Left ventricle myocardium inferior (tissue), 1 donor: Measurements from ENCODE around the gene PNMA6F. TPM values are rescaled to one million over a fixed set of nuclear protein-coding genes. Genes with fewer than 3 reads are reported as not detected.

ENCODE experiments used
- DNase-seq: peaks from one replicate; pipeline ENCODE4 v3.0.0-alpha.2; 2020
- H3K27ac ChIP-seq: fragments of 200-600 bp; replicated peaks from 2 replicates; pipeline ENCODE4 v1.8.0; 2021
- H3K27me3 ChIP-seq: fragments of 200-600 bp; 2 replicates; pipeline ENCODE4 v1.8.0; 2021; ENCODE audit warnings: low read depth
- H3K36me3 ChIP-seq: fragments of 200-600 bp; 2 replicates; pipeline ENCODE4 v1.8.0; 2021
- H3K4me1 ChIP-seq: fragments of 200-600 bp; 2 replicates; pipeline ENCODE4 v1.8.0; 2021
- H3K4me3 ChIP-seq: fragments of 200-600 bp; 2 replicates; pipeline ENCODE4 v1.8.0; 2021; ENCODE audit warnings: mild to moderate bottlenecking, moderate library complexity
- H3K9me3 ChIP-seq: fragments of 200-600 bp; replicated peaks from 2 replicates; pipeline ENCODE4 v1.8.0; 2021
- intact Hi-C: fragments of 100-400 bp; cut with micrococcal nuclease; formaldehyde crosslinking; loops from one replicate; pipeline ENCODE4 v1.11.0; 2022
- long read RNA-seq: library from polyadenylated mRNA; unstranded; transcript quantifications from one replicate; pipeline ENCODE4 v2.0.0, GENCODE V29; 2021
- total RNA-seq: library from RNA; stranded (reverse); fragmentation: NEBNext Ultra II Directional; extraction: Animal tissue kit (Norgen Biotek cat#: 25700); gene quantifications from one replicate; pipeline ENCODE4 v1.2.1, GENCODE V29; 2021
- TF ChIP-seq, protein P1 (sequence below): fragments of 200-600 bp; IDR thresholded peaks from 2 replicates; pipeline ENCODE4 v1.8.0; 2021; ENCODE audit warnings: antibody characterized with exemption, mild to moderate bottlenecking, borderline replicate concordance
- donor health status: DM: no; HTN: yes; CAD: no; lungs with severe emphysema.

PNMA6F gene
- total RNA-seq, result not detected
- long read RNA-seq, result 0 reads

- TF ChIP-seq, protein P1, sequence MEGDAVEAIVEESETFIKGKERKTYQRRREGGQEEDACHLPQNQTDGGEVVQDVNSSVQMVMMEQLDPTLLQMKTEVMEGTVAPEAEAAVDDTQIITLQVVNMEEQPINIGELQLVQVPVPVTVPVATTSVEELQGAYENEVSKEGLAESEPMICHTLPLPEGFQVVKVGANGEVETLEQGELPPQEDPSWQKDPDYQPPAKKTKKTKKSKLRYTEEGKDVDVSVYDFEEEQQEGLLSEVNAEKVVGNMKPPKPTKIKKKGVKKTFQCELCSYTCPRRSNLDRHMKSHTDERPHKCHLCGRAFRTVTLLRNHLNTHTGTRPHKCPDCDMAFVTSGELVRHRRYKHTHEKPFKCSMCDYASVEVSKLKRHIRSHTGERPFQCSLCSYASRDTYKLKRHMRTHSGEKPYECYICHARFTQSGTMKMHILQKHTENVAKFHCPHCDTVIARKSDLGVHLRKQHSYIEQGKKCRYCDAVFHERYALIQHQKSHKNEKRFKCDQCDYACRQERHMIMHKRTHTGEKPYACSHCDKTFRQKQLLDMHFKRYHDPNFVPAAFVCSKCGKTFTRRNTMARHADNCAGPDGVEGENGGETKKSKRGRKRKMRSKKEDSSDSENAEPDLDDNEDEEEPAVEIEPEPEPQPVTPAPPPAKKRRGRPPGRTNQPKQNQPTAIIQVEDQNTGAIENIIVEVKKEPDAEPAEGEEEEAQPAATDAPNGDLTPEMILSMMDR, result no peak
- Histone ChIP-seq H3K4me3 (no peak within 1 kb of the TSS), H3K27me3 (peaks cover 31% of the 10 kb centered on the region), H3K9me3 (no peaks in the 10 kb centered on the region), H3K4me1 (no peaks in the 10 kb centered on the region), H3K27ac (no peak within 1 kb of the TSS), H3K36me3 (no peaks in the 10 kb centered on the region)
- DNase-seq, result no peak
- intact Hi-C loops, result no loop called here
Measured at GRCh38 chrX:153321381-153322124, at the start of gene PNMA6F. PNMA6F (minus strand) TSS chrX:153321767; CDS start chrX:153320674, 1,093 bp downstream.

DNA sequence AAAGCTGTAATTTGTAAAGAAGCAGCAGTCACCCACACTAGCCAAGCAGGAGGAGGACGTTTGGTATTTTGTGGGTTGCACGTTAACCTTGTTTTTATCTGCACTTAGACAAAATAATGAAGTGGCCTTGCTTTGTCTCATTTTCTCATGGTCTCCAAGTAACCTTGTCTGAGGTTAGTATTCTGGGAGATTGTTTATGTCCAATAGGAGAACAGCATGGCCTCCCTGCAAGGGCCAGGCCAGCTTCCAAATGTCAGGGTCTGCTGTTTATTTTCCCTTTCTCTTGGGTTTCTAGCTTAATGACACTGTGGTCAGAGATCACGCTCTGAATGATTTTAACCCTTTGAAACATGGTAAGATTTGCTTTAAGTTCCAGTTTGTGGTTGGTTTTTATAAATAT, 49.7 kb upstream of the PNMA6F start:
- H3K4me1 ChIP-seq, result no peaks in the 10 kb centered on the region
- H3K9me3 ChIP-seq, result no peaks in the 10 kb centered on the region
- intact Hi-C loops, result no loop called here
- TF ChIP-seq, protein P1, result no peak
- H3K27ac ChIP-seq, result no peak overlapping the region
- H3K36me3 ChIP-seq, result no peaks in the 10 kb centered on the region
- no peak for DNase-seq
- H3K27me3 ChIP-seq, result no peaks in the 10 kb centered on the region
- no peak overlapping the region for H3K4me3 ChIP-seq

DNA sequence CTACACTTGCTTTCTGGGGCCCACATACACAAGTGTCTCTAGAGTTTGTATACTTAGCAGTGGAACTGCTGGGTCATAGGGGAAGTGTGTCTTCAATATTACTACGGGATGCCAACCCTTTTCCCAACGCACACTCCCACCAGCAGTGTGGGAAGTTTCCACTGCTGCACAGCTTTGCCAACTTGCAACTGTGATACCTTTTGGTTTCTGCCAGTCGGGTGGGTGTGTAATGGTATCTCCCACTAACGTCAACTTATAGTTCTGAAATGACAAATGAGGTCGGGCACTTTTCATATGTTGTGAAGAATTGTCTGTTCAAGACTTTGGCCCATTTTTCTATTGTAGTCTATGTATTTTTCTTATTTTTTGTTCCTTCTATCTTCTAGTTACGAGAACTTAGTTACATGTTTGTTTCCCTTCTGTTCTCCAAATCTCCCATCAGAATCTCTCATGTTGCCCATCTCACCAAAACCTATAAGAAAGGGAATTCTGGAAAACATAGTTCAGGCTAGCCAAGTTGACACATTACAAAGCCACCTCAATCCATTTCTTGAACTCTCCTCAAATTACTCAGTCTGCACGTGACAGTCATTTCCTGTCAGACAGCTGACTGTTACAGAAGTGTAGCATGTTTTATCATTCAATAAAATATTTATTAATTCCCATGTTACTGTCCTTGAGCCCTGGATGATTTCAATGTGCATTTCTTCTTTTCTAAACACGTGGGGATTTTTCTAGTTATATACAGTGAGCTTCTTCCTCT, 48.9 kb upstream of the PNMA6F start:
- TF ChIP-seq, protein P1, result no peak
- Histone ChIP-seq H3K27me3 (no peaks in the 10 kb centered on the region), H3K36me3 (no peaks in the 10 kb centered on the region), H3K27ac (no peak overlapping the region), H3K4me3 (no peak overlapping the region), H3K9me3 (no peaks in the 10 kb centered on the region), H3K4me1 (no peaks in the 10 kb centered on the region)
- DNase-seq, result no peak
- intact Hi-C loops, result no loop called here

DNA sequence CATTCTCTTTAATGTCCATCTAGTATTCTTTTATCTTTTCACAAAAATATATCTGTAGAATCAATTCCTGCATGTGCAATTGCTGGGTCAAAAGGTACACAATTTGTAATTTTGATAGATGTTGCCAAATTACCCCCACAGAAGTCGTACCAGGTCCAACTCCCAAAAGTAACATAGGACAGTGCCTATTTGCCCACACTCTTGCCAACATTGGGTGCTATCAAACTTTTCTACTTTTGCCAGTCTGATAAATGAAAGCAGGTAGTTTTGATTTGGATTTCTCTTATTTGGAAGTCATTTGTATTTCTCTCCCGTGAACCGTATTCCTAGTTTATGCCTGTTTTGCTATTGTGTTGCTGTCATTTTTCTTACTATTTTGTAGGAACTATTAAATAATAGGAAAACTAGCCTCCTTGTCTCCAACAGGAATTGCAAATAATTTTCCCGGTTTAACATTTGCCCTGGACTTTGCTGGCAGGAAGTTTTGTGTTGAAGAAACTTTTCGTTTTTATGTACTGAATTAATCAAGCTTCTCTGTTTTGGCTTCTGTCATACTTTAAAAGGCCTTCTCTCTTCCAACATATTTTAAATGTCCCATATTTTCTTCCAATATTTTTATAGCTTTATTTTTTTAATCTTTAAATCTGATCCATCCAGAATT, 45.4 kb upstream of the PNMA6F start:
- no peaks in the 10 kb centered on the region for H3K9me3 ChIP-seq
- no peaks in the 10 kb centered on the region for H3K4me1 ChIP-seq
- H3K36me3 ChIP-seq, result no peaks in the 10 kb centered on the region
- intact Hi-C loops, result no loop called here
- H3K27ac ChIP-seq, result no peak overlapping the region
- DNase-seq, result no peak
- no peaks in the 10 kb centered on the region for H3K27me3 ChIP-seq
- no peak overlapping the region for H3K4me3 ChIP-seq
- TF ChIP-seq, protein P1, result no peak

DNA sequence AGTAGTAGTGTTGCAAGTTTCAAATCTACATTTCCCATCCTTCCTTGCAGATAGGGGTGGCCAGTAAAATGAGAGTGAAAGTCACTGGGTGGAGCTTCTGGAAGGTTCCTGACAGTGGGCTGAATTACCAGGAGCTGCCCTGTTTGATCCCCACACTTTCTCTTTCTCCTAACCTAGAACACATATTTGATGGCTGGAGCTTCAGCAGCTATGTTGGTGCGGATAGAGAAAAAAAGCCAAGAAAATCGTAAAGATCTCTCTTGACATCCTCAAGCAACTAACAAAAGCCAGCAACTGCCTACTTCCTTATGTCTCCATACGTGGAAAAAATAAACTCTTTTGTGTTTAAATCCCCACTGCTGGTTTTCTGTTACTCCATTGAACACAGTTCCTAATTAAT, 44.6 kb upstream of the PNMA6F start:
- Histone ChIP-seq H3K27ac (no peak overlapping the region), H3K36me3 (no peaks in the 10 kb centered on the region), H3K4me1 (no peaks in the 10 kb centered on the region), H3K27me3 (no peaks in the 10 kb centered on the region), H3K4me3 (no peak overlapping the region), H3K9me3 (no peaks in the 10 kb centered on the region)
- intact Hi-C loops, result no loop called here
- TF ChIP-seq, protein P1, result no peak
- no peak for DNase-seq
